C4-2B (cell line): Measurements from ENCODE around the gene CREG1.

Experiments used
- ZFX ChIP-seq: fragments of 450-650 bp; IDR thresholded peaks from 2 replicates; pipeline ENCODE4 v1.6.1; 2017
- TF ChIP-seq, protein P1 (sequence below): fragments of 450-650 bp; conservative IDR thresholded peaks from 2 replicates; pipeline ENCODE4 v1.5.1; 2017; ENCODE audit warnings: mild to moderate bottlenecking

DNA sequence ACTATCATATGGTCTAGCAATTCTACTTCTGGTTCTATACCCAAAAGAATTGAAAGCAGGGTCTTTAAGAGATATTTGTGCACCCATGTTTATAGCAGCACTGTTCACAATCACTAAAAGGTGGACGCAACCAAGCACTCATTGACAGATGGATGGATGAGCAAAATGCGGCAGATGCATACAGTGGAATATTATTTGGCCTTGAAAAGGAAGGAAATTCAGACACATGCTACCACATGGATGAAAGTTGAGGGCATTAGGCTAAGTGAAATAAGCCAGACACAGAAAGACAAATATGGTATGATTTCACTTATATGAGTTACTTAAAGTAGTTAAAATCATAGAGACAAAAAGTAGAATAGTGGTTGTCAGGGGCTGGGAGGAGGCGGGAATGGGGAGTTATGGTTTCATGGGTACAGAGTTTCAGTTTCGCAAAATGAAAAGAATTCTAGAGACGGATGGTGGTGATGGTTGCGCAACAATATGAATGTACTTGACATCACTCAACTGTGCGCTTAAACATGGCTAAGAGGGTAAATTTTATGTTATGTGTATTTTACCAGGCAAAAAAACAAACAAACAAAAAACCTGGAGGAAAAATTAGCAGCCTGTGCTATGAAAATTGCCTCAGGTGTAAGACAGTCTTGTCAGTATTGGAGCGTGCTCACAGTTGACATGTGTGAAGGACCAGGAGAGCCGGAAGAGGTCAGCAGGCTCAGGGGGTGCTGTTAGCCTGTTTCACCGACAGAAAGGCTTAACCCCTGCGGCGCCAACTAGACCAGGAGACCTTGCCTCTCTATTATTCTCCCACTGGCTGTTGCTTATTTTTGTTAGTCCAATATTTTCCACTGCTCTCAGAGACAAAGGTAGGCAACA is 61.7 kb downstream of the CREG1 start:
- TF ChIP-seq, protein P1, sequence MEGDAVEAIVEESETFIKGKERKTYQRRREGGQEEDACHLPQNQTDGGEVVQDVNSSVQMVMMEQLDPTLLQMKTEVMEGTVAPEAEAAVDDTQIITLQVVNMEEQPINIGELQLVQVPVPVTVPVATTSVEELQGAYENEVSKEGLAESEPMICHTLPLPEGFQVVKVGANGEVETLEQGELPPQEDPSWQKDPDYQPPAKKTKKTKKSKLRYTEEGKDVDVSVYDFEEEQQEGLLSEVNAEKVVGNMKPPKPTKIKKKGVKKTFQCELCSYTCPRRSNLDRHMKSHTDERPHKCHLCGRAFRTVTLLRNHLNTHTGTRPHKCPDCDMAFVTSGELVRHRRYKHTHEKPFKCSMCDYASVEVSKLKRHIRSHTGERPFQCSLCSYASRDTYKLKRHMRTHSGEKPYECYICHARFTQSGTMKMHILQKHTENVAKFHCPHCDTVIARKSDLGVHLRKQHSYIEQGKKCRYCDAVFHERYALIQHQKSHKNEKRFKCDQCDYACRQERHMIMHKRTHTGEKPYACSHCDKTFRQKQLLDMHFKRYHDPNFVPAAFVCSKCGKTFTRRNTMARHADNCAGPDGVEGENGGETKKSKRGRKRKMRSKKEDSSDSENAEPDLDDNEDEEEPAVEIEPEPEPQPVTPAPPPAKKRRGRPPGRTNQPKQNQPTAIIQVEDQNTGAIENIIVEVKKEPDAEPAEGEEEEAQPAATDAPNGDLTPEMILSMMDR = no peak
- TF ChIP-seq ZFX = no peak
